Vagina (tissue), 2 donors: Measurements from ENCODE around the gene TSC2.

Experiments used
- POLR2A ChIP-seq, 2 donors: fragments of 450-650 bp; IDR thresholded peaks; one replicate each; pipeline ENCODE4 v1.6.1; 2017; ENCODE audit warnings: antibody characterized with exemption in 2 of 2, mild to moderate bottlenecking in 2 of 2, moderate library complexity in 2 of 2
- POLR2AphosphoS5 ChIP-seq, 2 donors: sonication (generic); formaldehyde crosslinking; IDR thresholded peaks; one replicate each; pipeline ENCODE4 v1.9.0; 2017; ENCODE audit warnings: antibody characterized with exemption in 2 of 2, mild to moderate bottlenecking in 2 of 2, low read depth in 1 of 2; ENCODE audit not compliant: insufficient read depth in 1 of 2
- TF ChIP-seq, protein P1 (sequence below), 3 experiments: fragments of 450-650 bp in 2 of 3; fragments of 200-600 bp in 1 of 3; sonication (generic) in 1 of 3; IDR thresholded peaks; one replicate each; pipeline ENCODE4 v1.5.1; 2017 to 2019; ENCODE audit warnings: antibody characterized with exemption in 3 of 3, mild to moderate bottlenecking in 2 of 3, moderate library complexity in 2 of 3

- TF ChIP-seq, protein P1, sequence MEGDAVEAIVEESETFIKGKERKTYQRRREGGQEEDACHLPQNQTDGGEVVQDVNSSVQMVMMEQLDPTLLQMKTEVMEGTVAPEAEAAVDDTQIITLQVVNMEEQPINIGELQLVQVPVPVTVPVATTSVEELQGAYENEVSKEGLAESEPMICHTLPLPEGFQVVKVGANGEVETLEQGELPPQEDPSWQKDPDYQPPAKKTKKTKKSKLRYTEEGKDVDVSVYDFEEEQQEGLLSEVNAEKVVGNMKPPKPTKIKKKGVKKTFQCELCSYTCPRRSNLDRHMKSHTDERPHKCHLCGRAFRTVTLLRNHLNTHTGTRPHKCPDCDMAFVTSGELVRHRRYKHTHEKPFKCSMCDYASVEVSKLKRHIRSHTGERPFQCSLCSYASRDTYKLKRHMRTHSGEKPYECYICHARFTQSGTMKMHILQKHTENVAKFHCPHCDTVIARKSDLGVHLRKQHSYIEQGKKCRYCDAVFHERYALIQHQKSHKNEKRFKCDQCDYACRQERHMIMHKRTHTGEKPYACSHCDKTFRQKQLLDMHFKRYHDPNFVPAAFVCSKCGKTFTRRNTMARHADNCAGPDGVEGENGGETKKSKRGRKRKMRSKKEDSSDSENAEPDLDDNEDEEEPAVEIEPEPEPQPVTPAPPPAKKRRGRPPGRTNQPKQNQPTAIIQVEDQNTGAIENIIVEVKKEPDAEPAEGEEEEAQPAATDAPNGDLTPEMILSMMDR (IDR thresholded peaks at IDR 0.05) = no peak
- TF ChIP-seq POLR2AphosphoS5 (IDR thresholded peaks at IDR 0.05; ENCODE audit: insufficient read depth in 1 of 2, low read depth in 1 of 2) (no peak), POLR2A (IDR thresholded peaks at IDR 0.05) (no peak)
Observed at GRCh38 chr16:2082983-2083364, 35.2 kb downstream of the TSC2 start.
